Measurements from ENCODE around the gene H6PD. TPM values are rescaled to one million over a fixed set of nuclear protein-coding genes. Genes with fewer than 3 reads are reported as not detected.
A peak's percentile ranks its signal among the peaks of the same experiment; 100 is the strongest.

Gene H6PD
- total RNA-seq, 2 experiments from 2014 or later = 7.5 to 7.8 TPM

DNA sequence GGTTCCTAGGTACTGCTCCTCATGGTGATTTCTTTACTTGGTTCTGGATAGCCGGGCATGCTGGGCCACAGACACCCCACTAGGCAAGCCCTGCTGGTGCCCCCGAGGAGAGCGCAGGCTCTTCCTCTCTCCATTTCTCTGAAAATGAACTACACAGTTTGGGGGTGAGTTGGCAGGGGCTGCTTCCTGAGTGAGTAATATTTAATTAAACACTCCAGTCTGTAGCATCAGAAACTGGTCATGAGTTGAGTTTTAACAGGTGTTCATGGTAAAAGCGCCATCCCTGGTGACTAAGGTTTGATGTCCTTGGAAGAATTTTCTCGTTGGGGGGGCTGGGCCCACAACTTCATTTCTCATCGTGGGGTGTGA lies 59.8 kb downstream of the H6PD start:
- peak; percentile 56 for DNase-seq
- H3K27ac Mint-ChIP-seq = no peak overlapping the region

GRCh38 chr1:9294910-9295636 lies 60.5 kb downstream of the H6PD start:
- H3K4me3 Mint-ChIP-seq = no peak overlapping the region
- TF ChIP-seq, protein P1, sequence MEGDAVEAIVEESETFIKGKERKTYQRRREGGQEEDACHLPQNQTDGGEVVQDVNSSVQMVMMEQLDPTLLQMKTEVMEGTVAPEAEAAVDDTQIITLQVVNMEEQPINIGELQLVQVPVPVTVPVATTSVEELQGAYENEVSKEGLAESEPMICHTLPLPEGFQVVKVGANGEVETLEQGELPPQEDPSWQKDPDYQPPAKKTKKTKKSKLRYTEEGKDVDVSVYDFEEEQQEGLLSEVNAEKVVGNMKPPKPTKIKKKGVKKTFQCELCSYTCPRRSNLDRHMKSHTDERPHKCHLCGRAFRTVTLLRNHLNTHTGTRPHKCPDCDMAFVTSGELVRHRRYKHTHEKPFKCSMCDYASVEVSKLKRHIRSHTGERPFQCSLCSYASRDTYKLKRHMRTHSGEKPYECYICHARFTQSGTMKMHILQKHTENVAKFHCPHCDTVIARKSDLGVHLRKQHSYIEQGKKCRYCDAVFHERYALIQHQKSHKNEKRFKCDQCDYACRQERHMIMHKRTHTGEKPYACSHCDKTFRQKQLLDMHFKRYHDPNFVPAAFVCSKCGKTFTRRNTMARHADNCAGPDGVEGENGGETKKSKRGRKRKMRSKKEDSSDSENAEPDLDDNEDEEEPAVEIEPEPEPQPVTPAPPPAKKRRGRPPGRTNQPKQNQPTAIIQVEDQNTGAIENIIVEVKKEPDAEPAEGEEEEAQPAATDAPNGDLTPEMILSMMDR (IDR thresholded peaks at IDR 0.05) = no peak
- no peaks in the 10 kb centered on the region for H3K36me3 Mint-ChIP-seq (ENCODE audit: low read depth)
- H3K4me1 Mint-ChIP-seq (ENCODE audit: low read depth) = peaks cover 13% of the 10 kb centered on the region
- CTCF ChIA-PET = interaction anchor here (0.6 to 1.4 kb wide), 3 partner anchors 13 to 196 kb away, joined by 3 to 4 read pairs (median 3); no protein-coding TSS in a partner anchor
- POLR2A ChIA-PET = no interaction called here
- ATAC-seq = peak; percentile 50
- intact Hi-C loops (cut with micrococcal nuclease) = no loop called here
- H3K27ac Mint-ChIP-seq = no peak overlapping the region
- DNase-seq = peak; percentile 55
- H3K27me3 Mint-ChIP-seq = peaks cover 2% of the 10 kb centered on the region
- no peaks in the 10 kb centered on the region for H3K9me3 Mint-ChIP-seq

More for the DNA sequence above, 59.8 kb downstream of the H6PD start:
- ChIA-PET CTCF (interaction anchor here (1.2 to 1.4 kb wide), 2 partner anchors 14 to 197 kb away, joined by 3 to 4 read pairs; no protein-coding TSS in a partner anchor), POLR2A (no interaction called here)
- Mint-ChIP-seq H3K36me3 (ENCODE audit: low read depth) (no peaks in the 10 kb centered on the region), H3K27me3 (peaks cover 2% of the 10 kb centered on the region), H3K4me3 (no peak overlapping the region), H3K9me3 (no peaks in the 10 kb centered on the region), H3K4me1 (ENCODE audit: low read depth) (peaks cover 14% of the 10 kb centered on the region)
- TF ChIP-seq, protein P1 (IDR thresholded peaks at IDR 0.05) = no peak
- ATAC-seq = peak; percentile 69
- intact Hi-C loops (cut with micrococcal nuclease) = no loop called here

- DNase-seq (no peak), ATAC-seq (no peak)
- H3K4me1 Mint-ChIP-seq (ENCODE audit: low read depth) = peaks cover 15% of the 10 kb centered on the region
- ChIA-PET POLR2A (no interaction called here), CTCF (interaction anchor here (1.4 to 2.4 kb wide), 2 partner anchors 160 to 195 kb away, joined by 4 to 7 read pairs; no protein-coding TSS in a partner anchor)
- H3K27me3 Mint-ChIP-seq = peaks cover 2% of the 10 kb centered on the region
- no peaks in the 10 kb centered on the region for H3K9me3 Mint-ChIP-seq
- no peak overlapping the region for H3K4me3 Mint-ChIP-seq
- TF ChIP-seq, protein P1 (IDR thresholded peaks at IDR 0.05) = no peak
- H3K36me3 Mint-ChIP-seq (ENCODE audit: low read depth) = no peaks in the 10 kb centered on the region
- no peak overlapping the region for H3K27ac Mint-ChIP-seq
- intact Hi-C loops (cut with micrococcal nuclease) = no loop called here
Observed at GRCh38 chr1:9295884-9296283, 61.3 kb downstream of the H6PD start.

GRCh38 chr1:9296850-9297249 lies 62.3 kb downstream of the H6PD start:
- Mint-ChIP-seq H3K36me3 (ENCODE audit: low read depth) (no peaks in the 10 kb centered on the region), H3K27me3 (peaks cover under 1% of the 10 kb centered on the region), H3K4me3 (no peak overlapping the region), H3K4me1 (ENCODE audit: low read depth) (peaks cover 15% of the 10 kb centered on the region), H3K9me3 (no peaks in the 10 kb centered on the region), H3K27ac (no peak overlapping the region)
- CTCF ChIA-PET = interaction anchor here (2.0 to 2.4 kb wide), 2 partner anchors 159 to 194 kb away, joined by 7 read pairs; no protein-coding TSS in a partner anchor
- ATAC-seq (no peak), DNase-seq (no peak)
- TF ChIP-seq, protein P1 (IDR thresholded peaks at IDR 0.05) = no peak
- POLR2A ChIA-PET = no interaction called here
- intact Hi-C loops (cut with micrococcal nuclease) = no loop called here

DNA sequence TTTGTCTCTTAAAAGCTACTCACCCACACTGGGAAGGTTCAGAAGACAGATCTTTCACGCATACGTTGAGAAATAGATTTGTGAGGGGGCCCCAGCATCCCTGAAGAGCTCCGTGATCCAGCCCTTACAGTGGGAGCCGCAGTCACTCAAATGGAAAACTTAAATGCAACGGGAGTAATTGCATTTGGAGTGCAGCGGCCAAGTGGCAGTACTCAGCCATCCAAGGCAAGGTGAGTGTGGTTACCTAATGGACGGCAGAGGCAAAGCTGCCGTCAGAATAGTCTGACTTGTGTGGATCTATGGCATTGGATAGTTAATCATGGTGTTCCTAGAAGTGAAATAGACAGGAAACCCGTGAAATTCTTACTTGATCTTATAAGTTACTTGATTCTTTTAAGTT lies 63.3 kb downstream of the H6PD start:
- ATAC-seq = no peak
- H3K27me3 Mint-ChIP-seq = no peaks in the 10 kb centered on the region
- TF ChIP-seq, protein P1 (IDR thresholded peaks at IDR 0.05) = no peak
- no peaks in the 10 kb centered on the region for H3K9me3 Mint-ChIP-seq
- no peak overlapping the region for H3K4me3 Mint-ChIP-seq
- ChIA-PET POLR2A (no interaction called here), CTCF (interaction anchor here (2.0 to 2.4 kb wide), 2 partner anchors 158 to 193 kb away, joined by 7 read pairs; no protein-coding TSS in a partner anchor)
- no peak overlapping the region for H3K27ac Mint-ChIP-seq
- H3K4me1 Mint-ChIP-seq (ENCODE audit: low read depth) = peaks cover 15% of the 10 kb centered on the region
- H3K36me3 Mint-ChIP-seq (ENCODE audit: low read depth) = no peaks in the 10 kb centered on the region
- intact Hi-C loops (cut with micrococcal nuclease) = no loop called here
- no peak for DNase-seq
